Caco-2 (cell line): ENCODE data around the gene TGFB3. TPM values are rescaled to one million over a fixed set of nuclear protein-coding genes. Genes with fewer than 3 reads are reported as not detected.

Experiments
- BruUV-seq: library from RNA; stranded (reverse); fragments of 400-500 nt; replicated peaks from 2 replicates; lab custom pipeline; 2021; lab: Mats Ljungman, UMichigan
- CTCF ChIA-PET: fragments of 300-600 bp; sonication (Branson Sonifier 250); formaldehyde crosslinking; loops from one replicate; lab custom pipeline; 2022; ENCODE audit warnings: antibody characterized with exemption; lab: Charles Lee
- POLR2A ChIA-PET: fragments of 300-600 bp; sonication (Branson Sonifier 250); formaldehyde crosslinking; loops from one replicate; lab custom pipeline; 2022; ENCODE audit warnings: antibody characterized with exemption; lab: Charles Lee
- DNase-seq, 2 experiments: peaks; one replicate each; pipeline versions ENCODE4 v3.0.0 to v3.0.0-alpha.2; 2020 to 2022
- H3K27me3 ChIP-seq: replicated peaks from 2 replicates; pipeline ENCODE4 v1.6.0; 2011; ENCODE audit warnings: low read length; ENCODE audit not compliant: control insufficient read depth, insufficient read depth
- H3K36me3 ChIP-seq: 2 replicates; pipeline ENCODE4 v1.5.1; 2011; ENCODE audit warnings: low read length; ENCODE audit not compliant: control insufficient read depth, insufficient read depth
- H3K4me1 ChIP-seq: fragments of 250-450 bp; sonication (Bioruptor Pico); 2 replicates; pipeline ENCODE4 v1.5.1; 2020; ENCODE audit warnings: mild to moderate bottlenecking
- H3K4me3 ChIP-seq: 2 replicates; pipeline ENCODE4 v1.5.1; 2011; ENCODE audit warnings: low read depth, mild to moderate bottlenecking, control low read depth, low read length
- H3K9me3 ChIP-seq: fragments of 250-450 bp; sonication (Bioruptor Pico); 2 replicates; pipeline ENCODE4 v1.5.1; 2020; ENCODE audit warnings: mild to moderate bottlenecking, moderate library complexity
- H3K27ac Mint-ChIP-seq: one replicate; pipeline ENCODE4 v1.8.0; 2022; ENCODE audit warnings: mixed read lengths; ENCODE audit not compliant: unreplicated experiment
- H3K27me3 Mint-ChIP-seq: one replicate; pipeline ENCODE4 v1.8.0; 2022; ENCODE audit warnings: mixed read lengths; ENCODE audit not compliant: insufficient read depth, unreplicated experiment
- H3K36me3 Mint-ChIP-seq: one replicate; pipeline ENCODE4 v1.8.0; 2022; ENCODE audit warnings: mild to moderate bottlenecking, mixed read lengths; ENCODE audit not compliant: insufficient read depth, unreplicated experiment
- H3K4me1 Mint-ChIP-seq: one replicate; pipeline ENCODE4 v1.8.0; 2022; ENCODE audit warnings: low read depth, mixed read lengths; ENCODE audit not compliant: unreplicated experiment
- H3K4me3 Mint-ChIP-seq: one replicate; pipeline ENCODE4 v1.8.0; 2022; ENCODE audit warnings: mild to moderate bottlenecking, moderate library complexity, mixed read lengths; ENCODE audit not compliant: unreplicated experiment
- H3K9me3 Mint-ChIP-seq: one replicate; pipeline ENCODE4 v1.8.0; 2022; ENCODE audit warnings: mixed read lengths; ENCODE audit not compliant: unreplicated experiment
- CTCF ChIP-seq, 2 experiments: fragments of 200-600 bp in 1 of 2; IDR thresholded peaks; 1 replicate in 1 of 2; 2 replicates in 1 of 2; pipeline versions ENCODE4 v1.5.1 to v1.8.0; 2011 to 2022; ENCODE audit warnings: antibody characterized with exemption in 1 of 2, control low read depth in 1 of 2, inconsistent platforms in 1 of 2, low read depth in 1 of 2, low read length in 1 of 2, mild to moderate bottlenecking in 1 of 2, moderate library complexity in 1 of 2; ENCODE audit not compliant: insufficient read depth in 1 of 2, severe bottlenecking in 1 of 2, unreplicated experiment in 1 of 2
- intact Hi-C: fragments of 100-400 bp; cut with micrococcal nuclease; formaldehyde crosslinking; loops from one replicate; pipeline ENCODE4 v1.10.0; 2022; ENCODE audit not compliant: unreplicated experiment
- total RNA-seq: library from RNA; stranded (reverse); gene quantifications from 2 replicates; pipeline ENCODE4 v1.2.3, GENCODE V29; 2022

Gene TGFB3
- total RNA-seq, 1 experiment from 2014 or later: 10.2 TPM

- BruUV-seq: no TSS peak
- no peaks in the 10 kb centered on the region for H3K4me1 Mint-ChIP-seq
- H3K36me3 Mint-ChIP-seq: peaks cover 4% of the 10 kb centered on the region
- Histone ChIP-seq H3K9me3 (no peaks in the 10 kb centered on the region), H3K4me3 (no peak overlapping the region), H3K4me1 (no peaks in the 10 kb centered on the region), H3K36me3 (no peaks in the 10 kb centered on the region), H3K27me3 (no peaks in the 10 kb centered on the region)
- H3K9me3 Mint-ChIP-seq: no peaks in the 10 kb centered on the region
- H3K27me3 Mint-ChIP-seq: no peaks in the 10 kb centered on the region
- H3K4me3 Mint-ChIP-seq: no peak overlapping the region
- intact Hi-C loops: no loop called here
- POLR2A ChIA-PET: no interaction called here
- no peak for TF ChIP-seq CTCF (IDR thresholded peaks at IDR 0.05; ENCODE audit: insufficient read depth in 1 of 2, low read depth in 1 of 2, low read length in 1 of 2, severe bottlenecking in 1 of 2, unreplicated experiment in 1 of 2)
- no peak overlapping the region for H3K27ac Mint-ChIP-seq
- DNase-seq: no peak
- CTCF ChIA-PET: no interaction called here
Observed at GRCh38 chr14:75959031-75959430, 22.8 kb downstream of the TGFB3 start.

- Mint-ChIP-seq H3K27me3 (no peaks in the 10 kb centered on the region), H3K36me3 (no peaks in the 10 kb centered on the region), H3K27ac (no peak overlapping the region), H3K4me3 (no peak overlapping the region), H3K9me3 (no peaks in the 10 kb centered on the region), H3K4me1 (no peaks in the 10 kb centered on the region)
- no peak overlapping the region for H3K4me3 ChIP-seq
- DNase-seq: no peak
- intact Hi-C loops: no loop called here
- no peaks in the 10 kb centered on the region for H3K27me3 ChIP-seq
- ChIA-PET CTCF (no interaction called here), POLR2A (no interaction called here)
- H3K4me1 ChIP-seq: no peaks in the 10 kb centered on the region
- TF ChIP-seq CTCF (IDR thresholded peaks at IDR 0.05; ENCODE audit: insufficient read depth in 1 of 2, low read depth in 1 of 2, low read length in 1 of 2, severe bottlenecking in 1 of 2, unreplicated experiment in 1 of 2): no peak
- no TSS peak for BruUV-seq
- H3K9me3 ChIP-seq: no peaks in the 10 kb centered on the region
- no peaks in the 10 kb centered on the region for H3K36me3 ChIP-seq
Observed at GRCh38 chr14:75952489-75952888, 29.3 kb downstream of the TGFB3 start.

GRCh38 chr14:75946785-75947184 lies 35.0 kb downstream of the TGFB3 start:
- no peaks in the 10 kb centered on the region for H3K4me1 ChIP-seq
- CTCF ChIA-PET: no interaction called here
- Mint-ChIP-seq H3K4me1 (no peaks in the 10 kb centered on the region), H3K27ac (no peak overlapping the region), H3K36me3 (no peaks in the 10 kb centered on the region), H3K27me3 (no peaks in the 10 kb centered on the region), H3K4me3 (no peak overlapping the region), H3K9me3 (no peaks in the 10 kb centered on the region)
- H3K4me3 ChIP-seq: no peak overlapping the region
- H3K9me3 ChIP-seq: no peaks in the 10 kb centered on the region
- no TSS peak for BruUV-seq
- no peaks in the 10 kb centered on the region for H3K27me3 ChIP-seq
- intact Hi-C loops: no loop called here
- no peak for TF ChIP-seq CTCF (IDR thresholded peaks at IDR 0.05; ENCODE audit: insufficient read depth in 1 of 2, low read depth in 1 of 2, low read length in 1 of 2, severe bottlenecking in 1 of 2, unreplicated experiment in 1 of 2)
- POLR2A ChIA-PET: interaction anchor here (0.8 kb wide), 1 partner anchor 13 kb away, joined by 9 read pairs; no protein-coding TSS in a partner anchor
- H3K36me3 ChIP-seq: no peaks in the 10 kb centered on the region
- DNase-seq: no peak
